ENCODE data around the gene HMOX2.

DNA sequence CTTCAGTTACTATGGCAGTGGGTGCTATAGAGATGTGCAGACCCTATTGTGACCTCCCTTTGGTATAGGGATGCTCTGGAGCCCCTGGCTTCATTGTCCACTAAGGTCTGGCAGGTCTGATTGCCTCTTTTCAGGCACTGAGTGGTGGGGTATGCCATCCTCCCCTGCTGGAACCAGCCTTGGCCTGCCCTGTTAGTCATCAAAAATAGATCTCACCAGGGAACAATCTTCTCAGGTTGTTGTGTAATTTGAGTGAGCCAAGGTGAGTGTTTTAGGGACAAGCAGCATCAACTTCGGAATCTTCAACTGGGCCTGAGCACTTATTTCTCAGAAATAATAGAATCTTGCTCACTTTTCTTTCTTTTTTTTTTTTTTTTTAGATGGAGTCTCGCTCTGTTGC, 19.6 kb downstream of the HMOX2 start:
- TF ChIP-seq EZH2 (IDR thresholded peaks at IDR 0.05; ENCODE audit: insufficient read depth, poor library complexity, severe bottlenecking) (no peak), EZH2phosphoT487 (IDR thresholded peaks at IDR 0.05; ENCODE audit: insufficient read depth, low read depth) (no peak)
